Activated naive CD4-positive, alpha-beta T cell treated with anti-CD3 and anti-CD28 coated beads, Interleukin-2, amount 50 U/mL, for 16 hours (primary cell): ENCODE measurements around the gene ACOT13.
"Not testable (repeated sequence)": the region's sequence is repeated elsewhere in the genome, so short reads cannot be mapped to it uniquely, and the experiment has no call there.

Experiments used
- DNase-seq: peaks from one replicate; pipeline ENCODE4 v3.0.0-alpha.2; 2020

ACOT13 gene

DNA sequence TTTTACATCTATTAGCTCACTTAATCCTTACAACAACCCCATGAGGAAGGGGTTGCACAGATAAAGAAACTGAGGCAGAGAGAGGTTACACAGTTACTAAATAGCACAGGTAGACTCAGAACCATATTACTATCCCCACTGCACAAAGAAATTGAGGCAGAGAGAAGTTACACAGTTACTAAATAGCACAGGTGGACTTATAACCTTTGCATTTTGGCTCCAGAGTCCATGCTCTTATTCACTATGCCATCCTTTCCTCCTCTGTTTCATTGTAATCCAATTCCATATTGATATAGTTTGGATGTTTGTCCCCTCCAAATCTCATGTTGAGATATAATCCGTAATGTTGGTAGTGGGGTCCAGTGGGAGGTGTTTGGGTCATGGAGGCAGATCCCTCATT, 3.7 kb upstream of the ACOT13 start:
- DNase-seq, result no peak

DNA sequence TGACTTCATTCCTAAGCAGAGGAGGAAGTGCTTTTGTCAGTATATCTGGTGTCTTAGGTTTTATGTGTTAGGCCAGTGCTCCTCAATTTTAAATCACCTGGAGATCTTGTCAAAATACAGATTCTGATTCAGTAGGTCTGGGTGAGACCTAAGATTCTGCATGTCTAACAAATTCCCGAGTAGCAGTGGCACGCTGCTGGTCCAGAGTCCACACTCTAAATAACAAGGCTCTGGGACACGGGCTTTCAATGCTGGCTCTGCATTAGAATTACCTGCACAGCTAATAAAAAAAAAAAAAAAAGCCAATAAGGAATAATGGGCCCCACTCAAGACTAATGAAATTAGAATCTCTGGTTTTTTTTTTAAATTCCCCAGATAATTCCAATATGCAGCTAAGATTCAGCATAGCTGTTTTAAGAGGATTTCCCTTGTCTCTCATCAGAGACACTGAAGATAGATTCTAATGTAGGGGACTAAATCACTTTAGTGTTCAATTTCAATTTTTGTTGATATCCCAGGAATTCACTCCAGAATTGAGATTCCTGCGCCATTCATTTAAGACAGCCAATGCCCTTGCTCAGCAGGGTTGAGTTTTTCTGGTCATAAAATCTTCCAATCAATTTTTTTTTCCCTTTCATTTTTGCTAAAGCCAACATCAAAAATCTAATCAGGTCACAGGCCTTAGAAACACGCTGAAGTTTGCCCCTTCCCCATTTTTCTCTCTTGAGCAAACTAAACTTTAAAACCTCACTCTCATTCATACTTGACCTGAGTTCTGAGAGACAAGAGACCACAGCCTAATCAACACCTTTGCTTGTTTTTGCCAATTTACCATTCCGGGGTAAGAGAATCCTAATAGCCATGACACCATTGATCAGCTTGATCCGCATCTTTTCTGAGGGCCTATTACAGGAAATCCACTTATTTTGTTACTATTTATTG, 2.6 kb upstream of the ACOT13 start:
- DNase-seq, result no peak

GRCh38 chr6:24666097-24666640, 708 bp upstream of the ACOT13 start:
- peak; percentile 47 for DNase-seq

GRCh38 chr6:24667378-24667803, 514 bp downstream of the ACOT13 start:
- DNase-seq, result no peak

- not testable (repeated sequence) for DNase-seq
These were observed 1.5 kb downstream of the ACOT13 start for GRCh38 chr6:24668066-24668996.

DNA sequence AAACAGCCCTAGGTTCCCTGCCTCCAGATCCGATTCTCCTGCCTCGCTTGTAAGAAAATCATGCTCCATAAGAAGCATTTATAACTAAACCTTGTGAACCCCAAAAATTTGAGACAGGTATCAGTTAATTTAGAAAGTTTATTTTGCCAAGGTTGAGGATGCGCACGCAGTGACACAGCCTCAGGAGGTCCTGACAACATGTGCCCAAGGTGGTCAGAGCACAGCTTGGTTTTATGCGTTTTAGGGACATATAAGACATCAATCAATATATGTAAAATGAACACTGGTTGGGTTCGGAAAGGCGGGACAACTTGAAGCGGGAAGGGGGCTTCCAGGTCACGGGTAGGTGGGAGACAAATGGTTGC, 2.1 kb downstream of the ACOT13 start:
- no peak for DNase-seq

- not testable (repeated sequence) for DNase-seq
These were observed 3.6 kb downstream of the ACOT13 start for GRCh38 chr6:24670492-24670891.

DNA sequence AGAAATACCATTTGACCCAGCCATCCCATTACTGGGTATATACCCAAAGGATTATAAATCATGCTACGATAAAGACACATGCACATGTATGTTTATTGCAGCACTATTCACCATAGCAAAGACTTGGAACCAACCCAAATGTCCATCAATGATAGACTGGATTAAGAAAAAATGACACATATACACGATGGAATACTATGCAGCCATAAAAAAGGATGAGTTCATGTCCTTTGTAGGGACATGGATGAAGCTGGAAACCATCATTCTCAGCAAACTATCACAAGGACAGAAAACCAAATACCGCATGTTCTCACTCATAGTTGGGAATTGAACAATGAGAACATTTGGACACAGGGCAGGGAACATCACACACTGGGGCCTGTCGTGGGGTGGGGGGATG, 4.2 kb downstream of the ACOT13 start:
- DNase-seq, result not testable (repeated sequence)

GRCh38 chr6:24672620-24673182, 5.8 kb downstream of the ACOT13 start:
- no peak for DNase-seq

DNA sequence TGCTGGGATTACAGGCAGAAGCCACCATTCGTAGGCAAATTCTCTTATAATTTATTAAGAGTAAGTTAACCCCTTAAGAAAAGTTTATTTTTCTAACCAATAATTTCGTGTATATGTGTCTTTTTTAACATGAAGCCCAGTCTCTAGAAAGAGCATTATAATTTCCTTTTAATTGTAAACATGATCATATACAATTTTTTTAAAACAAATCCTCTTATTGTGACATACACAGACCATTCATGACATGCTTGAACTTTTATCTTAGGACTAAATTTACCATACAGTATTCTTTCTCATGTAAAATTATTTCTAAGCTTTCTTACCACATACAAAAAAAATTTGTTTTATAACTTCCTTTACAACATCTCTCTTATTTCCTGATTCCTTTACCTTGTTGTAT, 6.7 kb downstream of the ACOT13 start:
- DNase-seq, result no peak

- DNase-seq, result not testable (repeated sequence)
These were observed 12.0 kb downstream of the ACOT13 start for GRCh38 chr6:24678792-24679352.

DNA sequence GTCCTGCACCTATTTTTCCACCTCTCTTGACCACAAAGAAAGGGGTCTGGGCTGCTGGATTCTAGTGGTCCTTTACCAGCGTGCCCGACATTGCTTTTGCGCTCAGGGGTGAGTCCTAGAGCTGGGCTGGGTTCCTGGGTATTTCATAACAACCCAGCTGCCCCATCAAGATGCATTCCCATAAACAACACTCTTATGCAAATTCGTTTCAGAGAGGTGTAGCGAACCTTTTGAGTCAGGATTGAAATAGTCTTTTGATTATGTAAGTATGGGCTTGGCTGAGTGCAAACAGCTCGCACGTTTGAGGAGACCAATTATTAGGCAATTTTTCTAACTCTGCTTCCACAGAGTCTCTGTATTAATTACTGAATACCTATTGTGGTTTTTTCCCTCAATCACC, 13.7 kb downstream of the ACOT13 start:
- no peak for DNase-seq

DNA sequence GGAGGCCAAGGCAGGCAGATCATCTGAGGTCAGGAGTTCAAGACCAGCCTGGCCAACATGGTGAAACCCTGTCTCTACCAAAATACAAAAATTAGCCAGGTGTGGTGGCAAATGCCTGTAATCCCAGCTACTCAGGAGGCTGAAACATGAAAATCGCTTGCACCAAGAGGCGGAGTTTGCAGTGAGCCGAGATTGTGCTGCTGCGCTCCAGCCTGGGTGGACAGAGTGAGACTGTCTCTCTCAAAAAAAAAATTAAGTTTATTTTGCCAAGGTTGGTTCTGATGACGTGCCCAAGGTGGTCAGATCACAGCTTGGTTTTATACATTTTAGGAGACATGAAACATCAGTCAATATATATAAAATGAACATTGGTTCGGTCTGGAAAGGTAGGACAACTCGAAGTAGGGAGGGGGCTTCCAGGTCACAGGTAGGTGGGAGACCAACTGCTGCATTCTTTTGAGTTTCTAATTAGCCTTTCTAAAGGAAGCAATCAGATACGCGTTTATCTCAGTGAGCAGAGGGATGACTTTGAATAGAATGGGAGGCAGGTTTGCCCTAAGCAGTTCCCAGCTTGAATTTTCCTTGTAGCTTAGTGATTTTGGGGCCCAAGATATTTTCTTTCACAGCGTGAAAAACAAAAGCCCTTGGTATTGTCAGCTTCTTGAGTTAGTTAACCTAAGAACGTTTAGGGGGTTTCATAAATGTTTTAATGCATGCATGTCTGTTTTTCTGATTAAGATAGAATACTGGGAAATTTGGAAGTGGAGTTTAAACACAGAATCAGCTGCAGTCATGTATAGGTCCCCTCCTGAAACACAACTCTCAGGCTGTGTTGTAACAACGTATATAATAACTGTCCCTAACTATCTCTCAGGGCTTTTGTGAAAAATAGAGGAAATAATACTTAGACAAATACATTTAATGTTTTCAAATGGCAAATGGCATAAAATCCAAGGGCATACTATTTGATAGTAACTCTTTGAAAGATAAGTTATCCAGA, 16.7 kb downstream of the ACOT13 start:
- DNase-seq, result no peak

GRCh38 chr6:24686408-24686807, 19.5 kb downstream of the ACOT13 start:
- DNase-seq, result no peak

- no peak for DNase-seq
These were observed 20.1 kb downstream of the ACOT13 start for GRCh38 chr6:24686946-24687345.

- DNase-seq, result no peak
These were observed 23.1 kb downstream of the ACOT13 start for GRCh38 chr6:24689964-24690363.

DNA sequence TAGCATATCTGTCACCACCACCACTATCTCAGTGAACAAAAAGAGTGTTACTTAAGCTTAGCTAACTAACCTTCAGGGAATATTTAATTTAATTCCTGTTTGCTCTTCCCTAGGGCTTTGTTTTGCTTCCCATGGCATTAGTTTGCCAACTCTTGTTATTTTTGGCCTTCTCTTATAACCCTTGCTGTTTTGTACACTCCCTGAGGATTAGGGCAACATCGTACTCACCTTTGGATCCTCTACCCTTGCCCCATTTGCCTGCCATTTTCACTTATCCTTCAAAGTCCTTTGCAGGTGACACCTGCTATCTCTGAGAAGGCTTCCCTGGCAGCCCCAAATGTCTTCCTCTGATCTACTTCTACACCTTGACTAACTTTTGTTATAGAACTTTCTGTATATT, 23.7 kb downstream of the ACOT13 start:
- no peak for DNase-seq

- no peak for DNase-seq
These were observed 24.7 kb downstream of the ACOT13 start for GRCh38 chr6:24691550-24691949.

DNA sequence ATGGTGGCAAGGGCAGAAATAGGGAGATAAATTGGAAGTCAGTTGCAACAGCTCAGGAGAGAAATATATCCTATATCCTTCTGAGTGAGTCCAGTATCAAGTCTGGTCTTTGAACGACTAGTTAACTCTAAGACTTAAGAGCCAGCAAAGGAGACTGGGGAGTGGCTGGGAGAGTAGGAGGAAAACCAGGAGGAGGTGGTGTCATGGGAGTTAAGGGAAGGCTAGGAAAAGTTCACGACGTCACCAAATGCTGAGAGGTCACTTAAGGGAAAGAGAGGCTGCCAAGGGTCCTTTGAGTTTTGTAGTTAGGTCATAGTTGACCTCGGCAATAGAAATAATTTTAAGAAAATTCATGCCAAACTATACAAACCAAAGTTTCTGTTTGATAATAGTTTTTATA, 25.1 kb downstream of the ACOT13 start:
- DNase-seq, result no peak

DNA sequence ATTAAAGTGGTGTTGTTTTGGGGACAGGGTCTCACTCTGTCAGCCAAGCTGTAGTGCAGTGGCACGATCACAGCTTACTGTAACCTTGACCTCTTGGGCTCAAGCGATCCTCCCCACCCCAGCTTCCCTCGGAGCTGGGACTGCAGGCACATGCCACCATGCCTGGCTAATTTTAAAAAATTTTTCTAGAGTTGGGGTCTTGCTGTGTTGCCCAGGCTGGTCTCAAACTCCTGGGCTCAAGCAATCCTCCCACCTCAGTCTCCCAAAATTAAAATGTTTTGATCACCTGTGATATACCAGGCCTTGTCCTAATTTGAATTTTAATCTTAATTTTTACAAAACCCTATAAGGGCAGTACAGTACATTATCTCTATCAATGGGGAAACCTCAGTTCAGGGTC, 25.5 kb downstream of the ACOT13 start:
- DNase-seq, result no peak

GRCh38 chr6:24692848-24693592, 26.1 kb downstream of the ACOT13 start:
- DNase-seq, result no peak
